K562 (cell line): ENCODE measurements around the gene IMMP2L. TPM values are rescaled to one million over a fixed set of nuclear protein-coding genes. Genes with fewer than 3 reads are reported as not detected.
A peak's percentile ranks its signal among the peaks of the same experiment; 100 is the strongest.

Experiments
- CBX1 ChIP-seq: sonication (generic); IDR thresholded peaks from 2 replicates; pipeline ENCODE4 v1.6.1; 2016; ENCODE audit warnings: antibody characterized with exemption, low read depth, mild to moderate bottlenecking
- COPS2 ChIP-seq: fragments of 450-650 bp; conservative IDR thresholded peaks from 2 replicates; pipeline ENCODE4 v1.6.1; 2016; ENCODE audit warnings: mild to moderate bottlenecking, moderate library complexity
- E4F1 ChIP-seq: fragments of 250-450 bp; sonication (Bioruptor Pico); IDR thresholded peaks from 2 replicates; pipeline ENCODE4 v1.5.0; 2021; ENCODE audit warnings: mild to moderate bottlenecking, borderline replicate concordance
- FIP1L1 ChIP-seq: fragments of 200-400 bp; formaldehyde crosslinking; IDR thresholded peaks from 2 replicates; pipeline ENCODE4 v1.6.1; 2018; ENCODE audit warnings: mild to moderate bottlenecking, low read depth, low read length; ENCODE audit not compliant: poor library complexity, severe bottlenecking
- FOS ChIP-seq: IDR thresholded peaks from 3 replicates; pipeline ENCODE4 v1.6.1; 2011; ENCODE audit not compliant: insufficient read length; ENCODE audit errors: extremely low read depth
- MBD1 ChIP-seq: fragments of 250-450 bp; sonication (Bioruptor Pico); IDR thresholded peaks from 2 replicates; pipeline ENCODE4 v1.8.0; 2022; ENCODE audit warnings: inconsistent platforms
- MBD2 ChIP-seq: sonication (generic); IDR thresholded peaks from 2 replicates; pipeline ENCODE4 v1.6.1; 2016; ENCODE audit warnings: low read depth, borderline replicate concordance
- MYBL2 ChIP-seq, 2 experiments: fragments of 450-650 bp in 1 of 2; sonication (generic) in 1 of 2; formaldehyde crosslinking in 1 of 2; IDR thresholded peaks; 2 replicates each; pipeline versions ENCODE4 v1.6.1 to v1.8.1; 2017 to 2022; ENCODE audit warnings: borderline replicate concordance in 1 of 2, inconsistent platforms in 1 of 2, low read depth in 1 of 2, mild to moderate bottlenecking in 1 of 2, missing genetic modification reagents in 1 of 2, moderate library complexity in 1 of 2
- NCOA6 ChIP-seq: fragments of 450-650 bp; IDR thresholded peaks from 2 replicates; pipeline ENCODE4 v1.6.1; 2017; ENCODE audit warnings: mild to moderate bottlenecking
- NFATC3 ChIP-seq: fragments of 450-650 bp; IDR thresholded peaks from 2 replicates; pipeline ENCODE4 v1.6.1; 2017; ENCODE audit warnings: mild to moderate bottlenecking
- PHB2 ChIP-seq: fragments of 450-650 bp; IDR thresholded peaks from 2 replicates; pipeline ENCODE4 v1.6.1; 2017; ENCODE audit warnings: low read depth
- SMAD2 ChIP-seq: fragments of 150-350 bp; IDR thresholded peaks from 2 replicates; pipeline ENCODE4 v1.6.1; 2014; ENCODE audit warnings: low read depth, mild to moderate bottlenecking, low read length
- STAT5A ChIP-seq: IDR thresholded peaks from 2 replicates; pipeline ENCODE4 v1.6.1; 2012; ENCODE audit warnings: low read length, inconsistent platforms, borderline replicate concordance
- THRB ChIP-seq: fragments of 450-650 bp; formaldehyde crosslinking; conservative IDR thresholded peaks from 2 replicates; pipeline ENCODE4 v1.4.0; 2022; ENCODE audit warnings: mild to moderate bottlenecking, missing genetic modification characterization
- ZFPM2 ChIP-seq: fragments of 250-450 bp; sonication (Bioruptor Pico); IDR thresholded peaks from 2 replicates; pipeline ENCODE4 v1.5.1; 2022; ENCODE audit warnings: mild to moderate bottlenecking
- ZNF609 ChIP-seq: sonication (generic); formaldehyde crosslinking; IDR thresholded peaks from 2 replicates; pipeline ENCODE4 v1.8.1; 2023; ENCODE audit warnings: missing genetic modification reagents, mild to moderate bottlenecking, borderline replicate concordance
- ZNF644 ChIP-seq: fragments of 200-800 bp; sonication (Bioruptor generic); IDR thresholded peaks from 2 replicates; pipeline ENCODE4 v1.6.1; 2016; ENCODE audit warnings: low read depth, missing genetic modification characterization, missing compliant biosample characterization
- polyA plus RNA-seq, 8 experiments: library from polyadenylated mRNA; depleted of rRNA in 4 of 8; stranded (reverse) in 5 of 8; unstranded in 3 of 8; fragments of >200 nt; fragmentation: Nextera tagmentation in 2 of 8; fragmentation: Illumina TruSeq in 1 of 8; extraction: Ambion mirVana in 2 of 8; extraction: Trizol in 1 of 8; gene quantifications; 2 replicates each; pipeline versions ENCODE4 v1.2.1 to v1.2.3, GENCODE V29; 2011 to 2014; ENCODE audit warnings: inconsistent platforms in 1 of 8, missing spikeins in 1 of 8
- total RNA-seq, 7 experiments: library from RNA; depleted of rRNA in 6 of 7; stranded (reverse); fragments of >200 nt in 6 of 7; fragmentation: Illumina TruSeq in 2 of 7; extraction: Trizol in 2 of 7; gene quantifications; 2 replicates each; pipeline versions ENCODE4 v1.2.1 to v1.2.3, GENCODE V29; 2011 to 2021; ENCODE audit warnings: low replicate concordance in 1 of 7

Gene IMMP2L
- total and polyA plus RNA-seq, 9 of the 15 experiments (the other 6 are each of a cell fraction or from before 2014, with no cell fraction given): 29.7 to 116 (median 53.0) TPM

- TF ChIP-seq ZNF609 (CRISPR knock-in tag) (no peak), STAT5A (peak; percentile 96), COPS2 (no peak), CBX1 (peak; percentile 47; the same call in 1 of the 2 replicates), PHB2 (peak; percentile 86), E4F1 (no peak), SMAD2 (no peak), ZFPM2 (CRISPR knock-in tag) (no peak), MYBL2 (IDR thresholded peaks at IDR 0.05; ENCODE audit: low read depth) (no peak; the same call in 1 of the 2 replicates), MYBL2 (CRISPR knock-in tag; IDR thresholded peaks at IDR 0.05; ENCODE audit: borderline replicate concordance) (no peak), FOS (no peak), NFATC3 (peak; percentile 88), MBD2 (peak; percentile 82), ZNF644 (no peak), NCOA6 (peak; percentile 45; the same call in 1 of the 2 replicates), FIP1L1 (no peak), MBD1 (CRISPR knock-in tag) (no peak), THRB (CRISPR knock-in tag) (no peak)
These were observed 87.4 kb downstream of the IMMP2L start (continued) for GRCh38 chr7:111474723-111475418.
